Stimulated activated CD4-positive, alpha-beta T cell treated with anti-CD3 and anti-CD28 coated beads, Interleukin-12 subunit alpha, Interleukin-12 subunit beta, amount 100 ng/mL, for 48 hours (primary cell): Measurements from ENCODE around the gene CSDE1.
"Not testable (repeated sequence)": the region's sequence is repeated elsewhere in the genome, so short reads cannot be mapped to it uniquely, and the experiment has no call there.

Source experiments
- DNase-seq, 3 donors: peaks; one replicate each; pipeline ENCODE4 v3.0.0-alpha.2; 2020; ENCODE audit warnings: low read depth in 2 of 3, low spot score in 1 of 3

Gene CSDE1

DNA sequence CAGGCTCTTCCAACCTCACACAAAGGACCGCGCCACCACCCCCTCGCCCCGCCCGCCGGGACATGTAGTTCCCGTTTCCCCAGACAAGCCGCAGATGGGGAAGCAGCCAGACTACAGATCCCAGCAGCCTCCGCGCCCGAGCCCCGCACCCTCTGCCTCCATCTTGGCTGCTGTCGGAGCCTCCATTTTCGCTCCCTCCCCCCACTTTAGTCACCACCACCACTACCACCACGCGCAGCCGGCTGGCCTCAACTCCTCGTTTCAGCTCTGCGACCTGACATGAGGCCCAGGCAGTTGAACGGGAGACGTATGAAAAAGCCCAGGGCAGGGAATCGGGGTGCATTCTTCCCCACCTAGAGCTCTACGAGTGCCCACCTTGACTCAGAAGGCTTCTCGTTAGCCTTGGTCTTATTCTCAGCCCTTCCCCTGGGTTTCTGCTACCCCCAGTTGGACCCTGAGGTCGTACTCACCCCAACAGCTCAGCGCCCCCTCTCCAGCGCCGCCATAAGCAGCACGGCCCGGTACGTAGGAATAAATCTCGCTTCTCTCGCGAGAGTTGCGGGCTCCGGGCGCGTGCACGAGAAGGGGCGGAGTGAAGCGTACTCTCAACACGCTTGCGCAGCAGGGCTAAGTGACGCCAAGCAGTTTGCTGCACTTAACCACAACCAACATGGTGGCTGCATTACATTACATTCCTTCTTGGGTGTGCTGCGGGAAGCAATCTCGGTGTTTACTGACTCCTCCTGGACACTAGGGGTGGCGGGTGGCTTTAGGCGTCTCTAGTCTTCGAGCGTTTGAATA, at the start of gene CSDE1:
TSS of gene CSDE1 (minus strand) at position 530 of the 801 bp plus-strand sequence. CDS start 18,094 bp downstream, outside the sequence.
- peak; percentile 91 to 97 (median 95) for DNase-seq

- DNase-seq: not testable (repeated sequence)
Measured at GRCh38 chr1:114804449-114804848, 46.7 kb upstream of the CSDE1 start.

GRCh38 chr1:114803001-114803400, 45.2 kb upstream of the CSDE1 start:
- no peak for DNase-seq

GRCh38 chr1:114794038-114794437, 36.3 kb upstream of the CSDE1 start:
- DNase-seq: no peak

DNA sequence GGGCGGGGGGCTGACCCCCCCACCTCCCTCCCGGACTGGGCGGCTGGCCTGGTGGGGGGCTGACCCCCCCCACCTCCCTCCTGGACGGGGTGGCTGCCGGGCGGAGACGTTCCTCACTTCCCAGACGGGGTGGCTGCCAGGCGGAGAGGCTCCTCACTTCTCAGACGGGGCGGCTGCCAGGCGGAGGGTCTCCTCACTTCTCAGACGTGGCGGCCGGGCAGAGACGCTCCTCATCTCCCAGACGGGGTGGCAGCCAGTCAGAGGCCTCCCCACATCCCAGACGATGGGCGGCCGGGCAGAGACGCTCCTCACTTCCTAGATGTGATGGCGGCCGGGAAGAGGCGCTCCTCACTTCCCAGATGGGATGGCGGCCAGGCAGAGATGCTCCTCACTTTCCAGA, 32.8 kb upstream of the CSDE1 start:
- not testable (repeated sequence) for DNase-seq

- DNase-seq: not testable (repeated sequence)
Measured at GRCh38 chr1:114786440-114786839, 28.7 kb upstream of the CSDE1 start.

GRCh38 chr1:114782476-114782875, 24.7 kb upstream of the CSDE1 start:
- DNase-seq: no peak

DNA sequence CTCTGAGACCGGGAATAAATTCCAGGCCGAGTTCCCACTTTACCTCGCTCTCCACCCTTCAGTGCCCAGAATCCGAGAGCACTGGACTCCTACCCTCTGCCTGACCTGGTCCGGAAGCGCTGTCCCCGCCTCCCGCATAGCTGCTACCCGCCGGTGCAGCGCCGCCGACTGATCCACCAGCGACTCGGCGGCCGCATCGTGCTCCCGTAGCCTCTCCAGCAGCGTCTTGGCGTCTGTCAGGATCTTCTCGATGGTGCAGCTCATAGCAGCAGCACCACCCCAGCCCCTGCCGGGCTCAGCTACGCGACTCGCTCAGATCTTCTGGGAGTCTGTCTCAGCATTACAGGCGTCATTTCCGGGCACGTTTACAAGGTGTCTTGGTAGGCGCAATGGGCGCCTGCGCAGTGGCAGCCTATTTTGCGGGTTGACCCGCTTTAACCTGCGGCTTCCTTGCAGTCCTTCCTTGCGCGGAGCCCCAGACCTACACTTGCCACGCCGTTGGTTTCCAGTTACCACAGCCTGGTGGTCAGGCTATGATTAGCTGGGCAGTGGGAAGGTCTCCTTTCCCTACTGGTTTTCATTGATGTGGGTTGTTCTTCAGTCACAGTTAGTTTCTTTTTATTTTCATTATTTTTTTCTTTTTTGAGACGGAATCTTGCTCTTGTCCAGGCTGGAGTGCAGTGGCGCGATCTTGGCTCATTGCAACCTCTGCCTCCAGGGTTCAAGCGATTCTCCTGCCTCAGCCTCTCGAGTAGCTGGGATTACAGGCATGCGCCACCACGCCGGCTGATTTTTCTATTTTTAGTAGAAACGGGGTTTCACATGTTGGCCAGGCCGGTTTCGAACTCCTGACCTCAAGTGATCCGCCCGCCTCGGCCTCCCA, 22.8 kb upstream of the CSDE1 start, which contains the start of gene SIKE1:
TSS of gene SIKE1 (minus strand) at position 342 of the 883 bp plus-strand sequence. CDS start at position 264, 78 bp downstream.
- peak; percentile 87 to 90 (median 87) for DNase-seq

DNA sequence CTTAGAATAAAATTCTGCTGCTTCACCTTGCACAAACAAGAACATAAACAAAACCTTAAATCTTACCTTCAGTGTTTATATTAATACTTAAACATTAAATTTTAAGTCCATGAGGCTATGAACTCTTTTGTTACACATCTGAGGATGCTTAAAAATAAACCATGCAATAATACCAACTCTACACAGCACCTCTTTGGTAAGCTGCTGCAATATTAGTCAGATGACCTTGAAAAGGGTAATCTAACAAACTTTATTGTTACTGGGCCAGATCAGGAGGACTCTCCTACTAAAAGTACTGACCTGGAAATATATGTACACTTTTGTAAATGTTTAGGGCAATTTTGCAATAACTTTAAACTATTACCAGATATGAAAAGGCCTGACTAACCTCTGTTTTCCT, 21.9 kb upstream of the CSDE1 start:
- DNase-seq: no peak

GRCh38 chr1:114776726-114777125, 18.9 kb upstream of the CSDE1 start:
- not testable (repeated sequence) for DNase-seq

- DNase-seq: no peak
Measured at GRCh38 chr1:114771992-114772391, 14.2 kb upstream of the CSDE1 start.

GRCh38 chr1:114770989-114771388, 13.2 kb upstream of the CSDE1 start:
- no peak for DNase-seq

GRCh38 chr1:114764689-114765088, 6.9 kb upstream of the CSDE1 start:
- DNase-seq: no peak

GRCh38 chr1:114758256-114758832, 560 bp upstream of the CSDE1 start:
- no peak for DNase-seq

DNA sequence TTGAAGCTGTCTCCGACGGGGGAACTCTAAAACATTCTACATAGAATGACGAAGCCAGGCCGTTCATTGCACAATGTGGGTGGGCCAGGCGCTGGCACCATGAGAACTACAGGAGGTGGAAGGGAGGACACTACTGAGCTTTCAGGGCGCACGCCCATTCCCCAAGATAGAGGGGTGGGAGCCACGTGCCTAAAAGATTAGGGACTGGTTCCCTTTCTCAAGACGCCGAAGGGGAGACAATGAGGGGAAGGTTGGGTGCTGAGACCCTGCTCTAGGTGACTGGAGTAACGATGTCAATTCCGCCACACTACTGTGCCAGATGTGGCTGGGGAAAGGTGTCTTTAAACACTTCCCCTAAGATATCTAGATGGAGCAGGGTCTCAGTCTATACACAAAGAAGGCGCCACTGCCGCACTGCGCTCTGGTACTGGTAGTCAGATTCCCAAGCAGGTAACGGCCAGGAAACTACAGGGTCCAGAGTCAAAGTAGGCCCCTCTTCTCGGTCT, 782 bp downstream of the CSDE1 start:
- no peak for DNase-seq

DNA sequence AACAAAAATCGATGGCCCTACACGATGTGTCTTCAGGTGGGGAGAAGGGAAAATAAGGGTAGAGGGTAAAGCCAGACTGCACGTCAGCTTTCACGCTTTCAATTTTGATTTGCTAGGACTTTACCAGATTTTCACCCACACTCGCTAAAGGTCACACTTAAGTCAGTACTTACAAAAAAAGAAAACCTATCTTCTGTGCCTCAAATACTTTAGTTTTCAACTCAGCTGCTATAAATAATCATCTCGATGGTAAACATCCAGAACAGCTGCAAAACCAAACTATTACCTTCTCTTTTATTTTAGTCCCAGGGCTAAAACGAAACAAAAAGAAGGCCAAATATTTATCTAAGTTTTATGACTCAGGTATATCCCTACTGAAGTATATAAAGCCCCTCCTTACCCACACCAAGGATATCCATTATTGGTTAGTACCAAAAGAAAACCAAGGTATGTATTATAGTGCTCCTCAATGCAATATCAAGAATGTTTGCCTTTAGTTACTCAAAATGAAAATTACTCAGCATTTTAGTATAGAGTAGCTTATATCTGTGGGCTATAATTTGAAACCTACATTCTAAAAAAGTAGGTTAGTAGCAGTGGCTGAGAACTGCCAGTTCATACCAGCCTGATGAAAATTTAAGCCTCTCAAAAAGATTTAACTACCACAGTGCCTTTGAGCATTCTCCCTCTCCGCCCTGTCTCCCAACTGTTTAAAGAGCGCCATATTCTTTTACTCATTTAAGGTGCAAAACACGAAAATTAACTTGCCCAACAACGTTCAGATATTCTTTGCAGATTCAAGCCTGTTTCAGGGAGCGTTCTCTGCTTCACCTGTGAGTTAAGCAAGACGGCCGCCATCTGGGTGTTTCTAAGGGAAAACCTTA, 1.5 kb downstream of the CSDE1 start:
- no peak for DNase-seq

DNA sequence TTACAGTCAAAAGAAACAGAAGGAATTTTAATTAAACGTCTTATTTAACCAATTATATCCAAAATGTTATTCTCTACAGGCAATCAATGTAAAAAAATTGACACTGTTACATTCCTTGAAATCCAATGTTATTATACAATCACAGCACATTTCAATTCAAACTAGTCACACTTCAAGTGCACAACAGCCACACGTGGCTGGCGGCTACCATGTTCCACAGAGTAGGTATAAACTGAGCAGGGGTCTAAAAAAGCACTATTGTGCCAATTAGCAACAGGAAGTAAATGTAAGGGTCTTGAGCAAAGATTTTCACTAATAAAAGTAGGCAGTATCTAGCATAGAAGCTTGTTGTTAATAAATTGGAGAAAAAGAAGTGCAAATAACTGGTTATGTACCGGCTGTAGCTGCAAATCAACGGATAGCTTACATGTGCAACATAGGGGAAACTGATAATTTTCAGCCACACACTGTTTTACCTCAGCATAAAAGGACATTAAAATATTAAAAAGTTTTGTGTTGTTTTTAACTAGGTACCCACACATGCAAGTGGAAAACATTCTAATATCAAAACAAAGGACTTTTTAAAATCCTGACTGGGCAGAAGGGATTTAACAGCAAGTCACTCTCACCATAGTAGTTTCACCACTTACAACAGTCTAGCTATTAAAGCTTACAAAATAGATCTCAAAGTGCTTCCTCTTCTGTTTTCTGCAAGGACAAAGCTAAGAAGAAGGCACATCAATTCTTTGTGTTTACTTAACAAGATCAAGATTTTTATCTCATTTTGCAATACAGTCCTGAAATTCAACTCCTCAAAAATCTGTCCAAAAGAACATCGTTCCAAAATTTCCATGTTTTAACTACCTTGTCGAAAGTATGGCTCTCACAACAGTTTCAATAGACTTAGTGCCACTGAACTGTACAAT, 2.5 kb downstream of the CSDE1 start:
- DNase-seq: no peak

DNA sequence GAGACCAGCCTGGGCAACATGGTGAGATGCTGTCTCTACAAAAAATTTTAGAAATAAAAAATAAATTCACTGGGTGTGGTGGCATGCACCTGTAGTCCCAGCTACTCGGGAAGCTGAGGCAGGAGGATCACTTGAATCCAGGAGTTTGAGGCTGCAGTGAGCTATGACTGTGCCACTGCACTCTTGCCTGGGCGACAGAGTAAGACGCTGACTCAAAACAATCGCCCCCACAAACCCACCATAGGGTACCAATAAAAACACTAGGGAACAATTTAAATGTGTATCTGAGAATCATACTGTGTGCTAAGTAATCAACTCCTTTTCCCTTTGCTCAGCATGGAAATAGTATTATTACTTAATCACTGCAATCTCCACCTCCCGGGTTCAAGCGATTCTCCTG, 4.1 kb downstream of the CSDE1 start:
- DNase-seq: peak in 1 of 3 donors; percentile 9

GRCh38 chr1:114753143-114753542, 4.6 kb downstream of the CSDE1 start:
- no peak for DNase-seq
